PC-3 (cell line): ENCODE measurements around the gene VGLL2. TPM values are rescaled to one million over a fixed set of nuclear protein-coding genes. Genes with fewer than 3 reads are reported as not detected.
"Not testable (repeated sequence)": the region's sequence is repeated elsewhere in the genome, so short reads cannot be mapped to it uniquely, and the experiment has no call there.

ENCODE experiments used
- ATAC-seq: fragments of 200-7000 bp; cut with Tn5 transposase; 2 replicates; pipeline ENCODE4 v1.9.1; 2020; ENCODE audit warnings: mild to moderate bottlenecking, moderate library complexity
- BruUV-seq: library from RNA; stranded (reverse); fragments of 400-500 nt; replicated peaks from 2 replicates; lab custom pipeline; 2021; lab: Mats Ljungman, UMichigan
- CTCF ChIA-PET: fragments of 300-600 bp; sonication (Branson Sonifier 250); formaldehyde crosslinking; loops from one replicate; lab custom pipeline; 2022; ENCODE audit warnings: antibody characterized with exemption; lab: Charles Lee
- POLR2A ChIA-PET: fragments of 300-600 bp; sonication (Branson Sonifier 250); formaldehyde crosslinking; loops from one replicate; lab custom pipeline; 2022; ENCODE audit warnings: antibody characterized with exemption; ENCODE audit not compliant: unreplicated experiment; lab: Charles Lee
- DNase-seq: peaks from one replicate; pipeline ENCODE4 v3.0.0-alpha.2; 2015
- H2AFZ ChIP-seq: fragments of 300-600 bp; sonication (generic); 2 replicates; pipeline ENCODE4 v1.6.0; 2016; ENCODE audit warnings: antibody characterized with exemption, low read length
- H3F3A ChIP-seq: fragments of 300-600 bp; sonication (generic); one replicate; pipeline ENCODE4 v1.6.0; 2017; ENCODE audit warnings: antibody characterized with exemption, low read length, control low read depth, mild to moderate bottlenecking; ENCODE audit not compliant: unreplicated experiment
- H3K27ac ChIP-seq: fragments of 300-600 bp; sonication (generic); 2 replicates; pipeline ENCODE4 v1.5.1; 2016; ENCODE audit warnings: mild to moderate bottlenecking, low read length
- H3K27me3 ChIP-seq: fragments of 300-600 bp; sonication (generic); 2 replicates; pipeline ENCODE4 v1.6.1; 2016; ENCODE audit warnings: low read length, mixed read lengths
- H3K36me3 ChIP-seq: fragments of 300-600 bp; sonication (generic); 2 replicates; pipeline ENCODE4 v1.6.1; 2016; ENCODE audit warnings: low read depth, mixed run types, low read length, mixed read lengths
- H3K4me1 ChIP-seq: fragments of 300-600 bp; sonication (generic); 2 replicates; pipeline ENCODE4 v1.5.1; 2016; ENCODE audit warnings: low read length; ENCODE audit not compliant: insufficient read depth
- H3K4me2 ChIP-seq: fragments of 300-600 bp; sonication (generic); 2 replicates; pipeline ENCODE4 v1.6.0; 2016; ENCODE audit warnings: low read length
- H3K4me3 ChIP-seq: fragments of 300-600 bp; sonication (generic); 2 replicates; pipeline ENCODE4 v1.5.1; 2016; ENCODE audit warnings: mild to moderate bottlenecking, low read length, mixed read lengths
- H3K79me2 ChIP-seq: fragments of 300-600 bp; sonication (generic); 2 replicates; pipeline ENCODE4 v1.6.1; 2017; ENCODE audit warnings: low read length, mixed read lengths
- H3K9ac ChIP-seq: fragments of 300-600 bp; sonication (generic); 2 replicates; pipeline ENCODE4 v1.6.0; 2016; ENCODE audit warnings: mild to moderate bottlenecking, low read length
- H3K9me2 ChIP-seq: fragments of 300-600 bp; sonication (generic); replicated peaks from 2 replicates; pipeline ENCODE4 v1.6.1; 2016; ENCODE audit warnings: mixed run types, low read length, mixed read lengths
- H3K9me3 ChIP-seq: fragments of 300-600 bp; sonication (generic); 2 replicates; pipeline ENCODE4 v1.6.1; 2016; ENCODE audit warnings: low read length, mixed read lengths
- H4K20me1 ChIP-seq: fragments of 300-600 bp; sonication (generic); 2 replicates; pipeline ENCODE4 v1.6.1; 2016; ENCODE audit warnings: low read length, mixed read lengths
- CTCF ChIP-seq: fragments of 300-600 bp; sonication (generic); conservative IDR thresholded peaks from 2 replicates; pipeline ENCODE4 v1.5.1; 2017; ENCODE audit warnings: antibody characterized with exemption, low read depth, mild to moderate bottlenecking, low read length
- EZH2 ChIP-seq: fragments of 300-600 bp; sonication (generic); IDR thresholded peaks from one replicate; pipeline ENCODE4 v1.6.1; 2017; ENCODE audit warnings: antibody characterized with exemption, mild to moderate bottlenecking, low read length; ENCODE audit not compliant: unreplicated experiment
- EZH2phosphoT487 ChIP-seq: fragments of 300-600 bp; sonication (generic); IDR thresholded peaks from 2 replicates; pipeline ENCODE4 v1.6.1; 2018; ENCODE audit warnings: mild to moderate bottlenecking, antibody characterized with exemption, low read length, borderline replicate concordance
- intact Hi-C: fragments of 100-400 bp; cut with micrococcal nuclease; formaldehyde crosslinking; loops from 2 replicates; pipeline ENCODE4 v1.9.0; 2023
- total RNA-seq: library from RNA; depleted of rRNA; stranded (reverse); fragments of >200 nt; gene quantifications from 2 replicates; pipeline ENCODE4 v1.2.3, GENCODE V29; 2014

Gene VGLL2
- total RNA-seq, 1 experiment from 2014 or later: not detected

- Histone ChIP-seq H3K4me2 (no peak overlapping the region), H3F3A (no peaks in the 10 kb centered on the region), H3K9ac (no peak overlapping the region), H3K9me2 (no peaks in the 10 kb centered on the region), H3K79me2 (no peaks in the 10 kb centered on the region), H3K36me3 (no peaks in the 10 kb centered on the region), H2AFZ (no peak overlapping the region), H4K20me1 (no peaks in the 10 kb centered on the region), H3K27ac (no peak overlapping the region), H3K4me1 (peaks cover 4% of the 10 kb centered on the region; the same call in 1 of the 2 replicates), H3K9me3 (no peaks in the 10 kb centered on the region), H3K27me3 (no peaks in the 10 kb centered on the region), H3K4me3 (no peak overlapping the region)
- intact Hi-C loops: no loop called here
- no peak for DNase-seq
- POLR2A ChIA-PET: no interaction called here
- no peak for ATAC-seq
- TF ChIP-seq EZH2phosphoT487 (no peak), EZH2 (no peak), CTCF (no peak)
- BruUV-seq: no TSS peak
- CTCF ChIA-PET: no interaction called here
Observed at GRCh38 chr6:117233145-117233544, 32.2 kb upstream of the VGLL2 start.

GRCh38 chr6:117237561-117237960 is 27.8 kb upstream of the VGLL2 start:
- H3K36me3 ChIP-seq: no peaks in the 10 kb centered on the region
- H3K4me2 ChIP-seq: no peak overlapping the region
- H3K9me3 ChIP-seq: no peaks in the 10 kb centered on the region
- ChIA-PET CTCF (no interaction called here), POLR2A (no interaction called here)
- TF ChIP-seq CTCF (no peak), EZH2 (no peak), EZH2phosphoT487 (no peak)
- no peaks in the 10 kb centered on the region for H3K9me2 ChIP-seq
- no TSS peak for BruUV-seq
- no peaks in the 10 kb centered on the region for H3F3A ChIP-seq
- no peak overlapping the region for H3K4me3 ChIP-seq
- DNase-seq: peak; percentile 48
- no peaks in the 10 kb centered on the region for H3K27me3 ChIP-seq
- intact Hi-C loops: no loop called here
- peaks cover 4% of the 10 kb centered on the region; the same call in 1 of the 2 replicates for H3K4me1 ChIP-seq
- H2AFZ ChIP-seq: no peak overlapping the region
- H3K9ac ChIP-seq: no peak overlapping the region
- H4K20me1 ChIP-seq: no peaks in the 10 kb centered on the region
- peak; percentile 51 for ATAC-seq
- no peaks in the 10 kb centered on the region for H3K79me2 ChIP-seq
- no peak overlapping the region for H3K27ac ChIP-seq

GRCh38 chr6:117244571-117244970 is 20.8 kb upstream of the VGLL2 start:
- BruUV-seq, ATAC-seq, DNase-seq, H2AFZ ChIP-seq, H3K27ac ChIP-seq, H3K9me2 ChIP-seq, H3F3A ChIP-seq, H3K79me2 ChIP-seq, H4K20me1 ChIP-seq, POLR2A ChIA-PET, H3K4me2 ChIP-seq, H3K9ac ChIP-seq, H3K27me3 ChIP-seq, H3K4me3 ChIP-seq, H3K36me3 ChIP-seq, H3K4me1 ChIP-seq, H3K9me3 ChIP-seq, intact Hi-C loops, CTCF ChIA-PET: not testable (repeated sequence)

- BruUV-seq, H3K4me2 ChIP-seq, H3K27me3 ChIP-seq, H3K9ac ChIP-seq, H3F3A ChIP-seq, H4K20me1 ChIP-seq, H3K79me2 ChIP-seq, H3K27ac ChIP-seq, H3K4me1 ChIP-seq, ATAC-seq, DNase-seq, CTCF ChIA-PET, intact Hi-C loops, POLR2A ChIA-PET, H3K36me3 ChIP-seq, H3K4me3 ChIP-seq, H2AFZ ChIP-seq, H3K9me3 ChIP-seq, H3K9me2 ChIP-seq: not testable (repeated sequence)
Observed at GRCh38 chr6:117244979-117245378, 20.4 kb upstream of the VGLL2 start.
